GM10266 (cell line): Measurements from ENCODE around the gene FAM78B.

Experiments used
- DNase-seq: peaks from one replicate; pipeline ENCODE4 v3.0.0; 2012; ENCODE audit errors: extremely low spot score
- TF ChIP-seq, protein P1 (sequence below): IDR thresholded peaks from 2 replicates; pipeline ENCODE4 v1.5.1; 2012; ENCODE audit warnings: mild to moderate bottlenecking, low read depth; ENCODE audit not compliant: control insufficient read depth, insufficient read depth; ENCODE audit errors: missing control alignments

Gene FAM78B

DNA sequence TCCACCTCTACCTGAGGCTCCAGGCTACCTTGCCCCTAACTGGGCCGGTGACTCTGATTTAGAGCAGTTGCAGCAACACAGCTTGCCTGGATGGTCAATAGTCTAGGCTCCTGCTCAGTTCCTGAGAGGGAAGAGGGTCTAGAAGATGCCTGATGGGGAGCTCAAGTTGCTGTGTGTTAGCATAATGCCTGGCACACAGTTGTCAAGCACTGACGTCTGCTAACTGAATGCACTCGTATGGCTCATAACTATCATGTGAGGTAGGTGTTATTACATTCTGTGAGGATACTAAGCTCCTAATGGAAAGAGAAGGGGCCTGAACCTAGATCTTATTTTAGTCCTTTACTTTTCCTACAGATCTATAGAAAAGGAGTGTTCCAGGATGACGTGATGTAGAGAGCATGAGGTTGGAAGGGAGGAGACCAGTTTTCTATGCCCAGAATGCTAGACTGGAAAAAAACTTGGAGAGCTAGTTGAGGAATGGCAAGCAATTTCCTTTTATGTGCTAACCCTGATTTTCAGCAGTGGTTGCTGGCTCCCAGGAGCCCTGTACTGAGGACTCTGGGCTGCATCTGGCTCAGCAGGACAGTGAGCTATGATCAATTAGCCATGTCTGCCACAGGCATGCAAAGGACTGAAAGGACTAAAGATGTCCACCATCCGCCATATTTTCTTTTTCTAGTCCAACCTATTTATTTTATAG lies 30.0 kb downstream of the FAM78B start:
- DNase-seq = no peak
- TF ChIP-seq, protein P1, sequence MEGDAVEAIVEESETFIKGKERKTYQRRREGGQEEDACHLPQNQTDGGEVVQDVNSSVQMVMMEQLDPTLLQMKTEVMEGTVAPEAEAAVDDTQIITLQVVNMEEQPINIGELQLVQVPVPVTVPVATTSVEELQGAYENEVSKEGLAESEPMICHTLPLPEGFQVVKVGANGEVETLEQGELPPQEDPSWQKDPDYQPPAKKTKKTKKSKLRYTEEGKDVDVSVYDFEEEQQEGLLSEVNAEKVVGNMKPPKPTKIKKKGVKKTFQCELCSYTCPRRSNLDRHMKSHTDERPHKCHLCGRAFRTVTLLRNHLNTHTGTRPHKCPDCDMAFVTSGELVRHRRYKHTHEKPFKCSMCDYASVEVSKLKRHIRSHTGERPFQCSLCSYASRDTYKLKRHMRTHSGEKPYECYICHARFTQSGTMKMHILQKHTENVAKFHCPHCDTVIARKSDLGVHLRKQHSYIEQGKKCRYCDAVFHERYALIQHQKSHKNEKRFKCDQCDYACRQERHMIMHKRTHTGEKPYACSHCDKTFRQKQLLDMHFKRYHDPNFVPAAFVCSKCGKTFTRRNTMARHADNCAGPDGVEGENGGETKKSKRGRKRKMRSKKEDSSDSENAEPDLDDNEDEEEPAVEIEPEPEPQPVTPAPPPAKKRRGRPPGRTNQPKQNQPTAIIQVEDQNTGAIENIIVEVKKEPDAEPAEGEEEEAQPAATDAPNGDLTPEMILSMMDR = no peak

DNA sequence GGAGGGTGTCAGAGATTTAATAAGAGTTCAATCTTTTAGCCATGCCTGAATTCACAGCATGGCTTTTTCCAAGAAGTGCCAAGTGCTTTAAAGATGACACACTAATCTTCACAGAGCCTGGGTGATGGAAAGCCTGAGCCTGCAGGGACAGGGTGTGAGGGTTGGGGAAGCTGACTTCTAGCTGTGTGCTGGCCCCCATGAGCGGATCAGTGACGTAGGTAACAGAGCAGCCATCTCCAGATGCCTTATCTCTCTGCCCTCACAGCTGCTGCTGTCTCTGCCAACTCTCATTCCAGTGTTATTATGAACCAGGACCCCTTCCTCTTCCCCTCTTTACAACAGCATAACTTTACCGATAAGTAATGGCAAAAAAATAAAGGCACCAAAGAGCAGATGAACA lies 30.6 kb downstream of the FAM78B start:
- no peak for DNase-seq
- TF ChIP-seq, protein P1 = no peak

DNA sequence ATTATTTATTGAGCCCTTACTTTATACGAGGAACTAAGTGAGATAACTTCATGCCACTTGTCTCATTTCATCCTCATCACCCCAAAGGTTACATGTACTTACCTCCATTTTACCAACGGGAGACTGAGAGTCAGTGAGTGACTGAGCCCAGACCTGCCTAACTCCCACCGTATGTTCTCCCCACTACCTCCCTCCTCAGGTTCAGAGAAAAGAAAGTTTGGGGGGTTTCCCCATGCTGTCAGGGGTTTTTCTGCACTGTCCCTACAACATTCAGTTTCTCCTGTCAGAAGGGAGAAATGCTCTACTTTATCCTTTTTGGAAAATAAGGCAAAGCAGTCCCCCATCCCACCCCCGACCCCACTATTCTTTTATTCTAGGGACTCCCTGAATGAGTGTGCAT lies 32.9 kb downstream of the FAM78B start:
- DNase-seq = peak; percentile 13
- TF ChIP-seq, protein P1 = no peak

DNA sequence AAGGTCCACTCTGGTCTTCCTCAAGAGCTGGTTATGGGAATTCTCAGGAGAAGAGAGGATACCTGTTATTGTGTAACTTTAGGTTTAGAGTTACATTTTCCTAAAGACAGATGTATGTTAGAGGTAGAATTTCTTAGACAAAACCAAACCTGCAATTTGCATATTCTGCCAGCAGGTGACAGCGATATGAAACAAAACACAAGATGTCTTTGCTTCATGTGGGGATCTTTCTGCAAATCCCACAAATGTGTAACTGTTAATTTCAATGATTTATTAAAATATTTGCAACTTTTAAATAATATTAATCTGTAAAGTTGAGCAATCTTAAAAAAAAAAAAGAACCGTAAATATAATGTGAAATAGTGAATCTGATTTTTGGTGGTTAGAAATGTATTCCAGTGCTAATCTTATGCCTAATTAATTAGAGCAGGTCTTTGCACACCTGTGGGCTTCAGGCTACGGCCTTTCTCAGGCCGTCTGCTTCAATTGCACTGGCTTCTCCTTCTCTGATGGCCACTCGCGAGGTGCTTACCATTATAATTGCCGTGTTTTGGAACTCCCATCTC lies 33.4 kb downstream of the FAM78B start:
- no peak for DNase-seq
- TF ChIP-seq, protein P1 = peak; percentile 23

DNA sequence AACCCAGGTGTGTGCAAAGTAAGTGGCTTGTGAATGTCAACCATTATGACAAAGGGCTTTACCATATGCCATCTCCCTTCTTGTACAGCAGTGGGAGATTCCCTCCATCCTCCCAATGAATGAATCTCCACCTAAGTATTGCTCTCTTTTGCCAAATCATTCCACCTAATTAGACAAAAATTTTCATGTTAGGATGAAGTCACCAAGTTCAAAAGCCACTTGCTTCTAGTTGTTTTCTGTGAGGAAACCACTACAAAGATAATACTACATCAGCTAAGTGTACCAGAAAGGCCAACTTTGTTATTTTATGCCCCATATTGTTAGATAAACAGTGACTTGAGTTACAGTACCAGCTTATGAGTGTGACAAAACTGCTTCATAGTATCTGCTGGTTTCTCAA lies 34.3 kb downstream of the FAM78B start:
- DNase-seq = no peak
- TF ChIP-seq, protein P1 = no peak

DNA sequence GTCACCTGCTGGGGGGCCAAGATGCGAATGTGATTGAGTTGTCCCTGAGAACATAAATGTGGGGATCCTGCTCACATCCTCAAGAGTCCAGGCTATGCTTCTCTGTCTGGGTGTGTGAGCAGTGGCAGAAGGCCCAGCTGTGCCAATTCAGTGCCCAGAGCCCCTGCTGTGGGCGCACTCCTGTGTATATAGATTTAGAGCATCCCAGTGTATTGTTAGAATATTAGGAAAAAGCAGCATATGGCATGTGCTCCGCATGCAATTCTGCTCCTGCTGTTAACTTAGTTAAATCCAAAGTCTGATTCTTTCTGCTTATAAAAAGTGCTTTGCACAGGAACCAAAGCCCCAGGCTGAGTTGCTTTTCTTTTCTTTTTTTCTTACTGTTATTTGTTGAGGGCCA lies 37.8 kb downstream of the FAM78B start:
- TF ChIP-seq, protein P1 = no peak
- no peak for DNase-seq

DNA sequence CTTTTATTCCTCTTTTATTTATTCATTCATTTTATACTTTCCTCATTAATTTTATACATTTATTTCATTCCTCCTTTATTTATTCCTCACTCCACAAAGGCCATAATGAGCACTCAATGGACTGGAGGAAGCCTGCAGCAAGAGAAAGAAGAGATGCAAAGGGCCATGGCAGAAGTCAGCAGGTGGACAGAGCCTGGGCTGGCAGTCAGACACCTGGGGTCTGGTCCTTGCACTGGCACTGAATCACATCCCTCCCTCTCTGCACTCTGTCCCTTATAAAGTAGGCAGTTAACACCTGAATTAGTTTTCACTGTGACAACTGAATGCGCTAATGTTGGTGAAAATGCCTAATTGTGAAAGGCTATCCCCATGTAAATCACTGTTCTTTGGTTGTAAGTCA lies 38.6 kb downstream of the FAM78B start:
- DNase-seq = no peak
- TF ChIP-seq, protein P1 = no peak
